GM19351 (cell line): ENCODE results near the gene KRT82.

Experiments
- ATAC-seq: cut with Tn5 transposase; IDR thresholded peaks from one replicate; pipeline ENCODE4 v1.9.1; 2021; ENCODE audit warnings: mild to moderate bottlenecking, moderate library complexity; ENCODE audit not compliant: unreplicated experiment

The KRT82 gene

DNA sequence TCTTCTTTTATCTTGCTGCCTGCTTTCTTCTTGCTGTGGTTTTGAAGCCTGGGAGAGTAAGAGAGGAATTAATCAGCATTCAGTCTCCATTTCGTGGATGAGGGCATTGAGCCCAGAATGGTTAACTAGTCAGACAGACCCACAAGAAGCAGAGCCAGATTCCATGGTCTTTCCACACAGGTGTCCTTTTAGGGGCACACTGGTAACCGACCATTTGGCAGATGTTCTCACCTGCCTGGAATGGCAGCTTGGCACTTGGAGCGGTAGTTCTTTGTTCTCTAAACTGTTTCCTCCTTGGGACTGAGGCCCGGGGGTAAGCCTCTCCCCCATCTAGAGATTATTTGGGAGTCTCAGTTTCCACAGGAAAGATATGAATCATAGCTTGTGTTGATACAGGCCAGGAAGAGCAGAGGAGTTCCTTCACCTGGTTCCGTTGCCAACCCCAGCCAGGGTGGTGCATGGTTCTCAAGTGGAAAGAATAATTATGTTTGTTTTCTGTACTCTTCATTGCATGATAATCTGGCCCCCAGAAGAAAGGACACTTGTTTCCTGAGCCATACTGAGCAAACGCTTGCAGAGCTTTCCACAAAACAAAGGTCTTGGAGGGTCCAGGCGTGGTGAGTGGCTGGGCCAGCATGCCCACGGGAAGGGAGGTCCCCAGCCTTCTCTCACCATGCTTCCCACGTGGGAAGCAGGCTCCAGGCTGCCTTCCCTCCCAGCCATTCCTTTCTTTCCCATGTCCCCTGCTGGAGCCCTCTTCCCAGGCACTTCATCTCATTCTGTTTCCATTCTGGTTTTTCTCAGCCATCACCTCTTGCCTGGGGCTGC is 30.1 kb upstream of the KRT82 start:
- ATAC-seq, result no peak

DNA sequence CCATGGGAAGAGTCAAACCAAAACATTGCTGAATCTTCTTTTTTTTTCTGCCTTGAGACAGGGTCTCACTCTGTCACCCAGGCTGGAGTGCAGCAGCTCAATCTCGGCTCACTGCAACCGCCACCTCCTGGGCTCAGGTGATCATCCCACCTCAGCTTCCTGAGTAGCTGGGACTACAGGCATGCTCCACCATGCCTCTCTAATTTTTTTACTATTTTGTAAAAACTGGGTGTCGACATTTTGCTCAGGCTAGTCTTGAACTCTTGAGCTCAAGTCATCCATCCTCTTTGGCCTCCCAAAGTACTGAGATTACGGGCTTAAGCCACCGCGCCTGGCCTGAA is 29.5 kb upstream of the KRT82 start:
- no peak for ATAC-seq

DNA sequence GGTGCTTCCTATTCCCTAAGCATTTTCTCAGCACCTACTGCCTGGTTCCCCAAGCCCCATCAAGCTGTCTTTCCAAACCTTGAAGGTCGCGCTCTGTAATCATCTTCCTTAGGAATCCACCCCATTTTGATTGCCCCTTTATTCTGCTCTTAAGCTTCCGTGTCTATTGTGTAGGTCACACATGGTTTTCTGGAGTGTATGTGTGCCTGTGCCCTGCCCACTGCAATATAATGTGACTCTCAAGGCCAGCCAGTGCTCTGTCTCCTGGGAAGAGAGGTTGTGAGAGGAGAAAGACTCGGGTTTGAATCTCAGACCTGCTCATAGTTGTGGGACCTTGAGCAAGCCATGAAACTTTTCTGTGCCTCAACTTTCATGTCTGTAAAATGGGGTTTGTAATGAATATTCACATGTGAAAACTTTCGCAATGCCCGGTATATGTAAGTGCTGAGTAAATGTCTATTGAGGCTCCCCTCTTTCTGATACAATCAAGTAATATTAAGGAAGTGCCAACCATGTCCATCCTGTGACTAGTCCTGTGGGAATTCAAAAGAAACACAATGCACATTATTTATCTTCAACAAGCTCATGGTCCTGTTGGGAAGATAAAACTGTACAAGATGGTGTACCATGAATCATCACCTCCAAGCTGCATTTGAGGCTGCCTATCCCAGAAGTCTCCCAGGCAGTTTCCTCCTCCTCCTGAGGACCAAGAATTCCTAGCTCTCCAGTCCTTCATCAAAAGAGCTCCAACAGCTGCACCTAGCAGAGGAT is 28.8 kb upstream of the KRT82 start:
- ATAC-seq, result no peak

DNA sequence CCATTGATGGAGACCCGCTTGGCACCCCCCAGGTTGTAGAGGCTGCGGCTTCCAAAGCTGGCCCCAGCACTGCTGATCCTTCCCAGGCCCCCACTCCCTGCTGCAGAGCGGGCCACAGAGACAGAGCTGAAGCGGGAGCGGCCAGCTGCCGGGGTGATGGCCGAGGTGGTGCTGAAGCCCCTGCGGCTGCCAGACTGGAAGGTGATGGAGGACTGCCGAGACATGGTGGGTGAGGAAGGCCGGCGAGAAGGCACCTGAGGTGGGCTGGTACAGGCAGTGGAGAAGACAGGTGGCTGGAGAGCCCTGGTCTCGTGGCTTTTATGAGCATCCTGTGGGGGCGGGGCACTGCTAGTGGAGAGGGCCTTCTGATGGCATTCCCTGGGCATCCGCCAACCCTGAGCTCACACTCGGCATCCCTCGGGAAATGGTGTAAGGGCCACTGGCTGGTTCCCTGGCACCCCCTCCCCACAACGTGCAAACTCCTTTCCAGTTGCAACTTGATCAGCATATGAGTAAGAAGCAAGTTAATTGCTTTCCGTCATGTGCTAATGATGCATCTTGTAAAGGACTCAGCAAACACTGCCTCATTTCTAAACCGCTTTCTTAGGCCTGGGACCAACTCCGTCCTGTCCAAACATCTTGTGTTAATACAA is 28.1 kb upstream of the KRT82 start, which contains the start of gene KRT75:
Gene KRT75 (minus strand): TSS at position 291 of the 653 bp plus-strand sequence. CDS start 67 bp downstream, at position 224.
- ATAC-seq, result no peak

DNA sequence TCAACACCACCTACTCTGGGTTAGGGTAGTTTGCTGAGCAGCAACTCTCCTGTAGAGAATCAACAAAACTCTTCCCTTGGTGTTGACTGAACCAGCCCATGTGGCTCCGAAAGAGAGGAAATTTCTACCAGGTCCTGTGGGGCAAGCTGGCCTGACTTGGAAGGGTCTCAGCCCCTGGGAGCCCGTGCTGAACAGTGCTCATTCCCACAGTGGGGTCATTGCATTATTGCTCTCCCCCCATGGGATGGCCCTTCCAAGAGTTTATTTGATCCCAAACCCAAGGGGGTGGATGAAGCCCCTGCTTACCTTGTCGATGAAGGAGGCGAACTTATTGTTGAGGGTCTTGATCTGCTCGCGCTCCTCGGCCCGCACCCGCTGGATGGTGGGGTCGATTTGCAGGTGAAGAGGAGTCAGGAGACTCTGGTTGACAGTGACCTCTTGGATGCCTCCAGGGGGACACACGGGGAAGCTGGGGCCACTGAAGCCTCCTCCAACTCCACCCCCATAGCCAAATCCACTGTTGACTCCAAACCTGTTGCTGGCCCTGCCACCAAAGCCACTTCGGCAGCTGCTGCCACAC is 27.5 kb upstream of the KRT82 start:
- no peak for ATAC-seq

DNA sequence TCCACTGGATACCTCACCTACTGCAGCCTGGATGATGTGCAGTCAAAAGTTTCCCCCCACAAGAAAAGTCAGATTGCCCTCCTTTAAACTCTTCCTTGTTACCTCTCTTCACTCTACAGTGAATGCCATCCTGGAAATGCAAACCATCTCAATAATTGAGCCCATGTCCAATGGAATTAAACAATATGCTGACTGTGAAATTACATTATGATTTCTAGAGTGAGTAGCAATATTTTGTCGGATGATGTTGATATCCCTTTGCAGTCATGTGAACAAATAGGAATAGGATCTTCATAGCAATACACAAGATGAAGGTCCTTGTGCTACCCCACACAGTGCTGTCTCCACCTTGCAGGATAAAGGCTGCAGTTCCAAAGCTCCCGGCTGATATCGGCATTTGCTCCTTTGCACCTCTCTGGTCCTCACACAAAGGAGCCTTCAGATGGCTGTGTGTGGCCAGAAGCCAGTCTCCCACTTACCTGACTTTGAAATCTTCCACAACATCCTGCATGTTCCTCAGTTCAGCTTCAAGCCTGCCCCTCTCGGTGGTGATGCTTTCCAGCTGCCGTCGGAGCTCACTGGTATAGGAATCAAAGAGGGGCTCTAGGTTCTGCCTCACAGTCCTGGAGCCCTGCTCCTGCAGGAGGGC is 26.5 kb upstream of the KRT82 start:
- no peak for ATAC-seq

DNA sequence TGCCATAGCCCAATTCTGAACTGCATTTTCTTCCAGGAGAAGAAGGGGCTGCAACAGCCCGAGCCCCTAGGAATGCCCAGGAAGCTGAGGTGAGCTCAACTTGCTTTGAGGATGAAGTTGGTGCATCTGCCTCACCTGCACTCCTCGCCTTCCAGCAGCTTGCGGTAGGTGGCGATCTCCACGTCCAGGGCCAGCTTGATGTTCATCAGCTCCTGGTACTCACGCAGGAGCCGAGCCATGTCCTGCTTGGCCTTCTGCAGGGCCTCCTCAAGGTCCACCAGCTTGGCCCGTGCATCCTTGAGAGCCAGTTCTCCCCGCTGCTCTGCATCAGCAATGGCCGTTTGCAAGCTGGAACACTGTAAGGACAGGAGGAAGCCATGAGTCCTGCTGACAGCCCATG is 22.0 kb upstream of the KRT82 start:
- no peak for ATAC-seq

DNA sequence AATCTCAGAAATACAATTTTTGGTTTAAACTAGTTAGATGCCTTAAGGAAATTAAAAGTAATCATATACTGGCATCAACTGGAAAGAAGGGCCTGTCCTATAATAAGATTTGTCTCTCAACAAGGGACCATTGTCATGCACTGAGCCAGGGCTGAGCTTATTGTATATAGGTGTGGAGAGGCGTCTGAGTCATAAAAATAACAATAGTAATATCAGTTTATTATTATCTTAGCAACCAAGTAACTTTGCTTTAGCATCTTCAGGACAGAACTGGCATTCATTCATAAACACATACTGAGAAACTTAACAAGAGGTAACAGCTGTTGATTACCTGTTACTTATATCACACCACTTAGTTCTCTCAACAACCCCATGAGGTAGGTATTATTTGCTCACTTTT is 20.9 kb upstream of the KRT82 start:
- no peak for ATAC-seq

DNA sequence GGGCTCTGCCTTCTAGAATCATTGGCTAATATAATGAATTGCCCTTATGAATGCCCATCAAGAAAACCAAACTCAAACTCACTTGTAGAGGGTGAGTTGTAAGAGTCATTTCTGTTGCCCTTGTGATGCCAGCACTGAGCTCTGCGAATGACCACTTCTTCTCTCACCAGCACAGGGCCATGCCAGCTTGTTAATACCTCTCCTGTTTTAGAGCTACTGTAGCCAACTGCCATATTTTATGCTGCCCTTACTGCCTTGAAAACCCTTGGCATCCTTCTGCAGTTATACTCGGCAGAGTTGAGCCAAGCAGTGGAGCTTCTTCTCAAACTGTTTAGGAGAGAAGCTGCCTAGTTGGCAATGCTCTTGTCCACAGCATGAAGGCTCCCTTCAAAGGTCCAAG is 19.9 kb upstream of the KRT82 start:
- no peak for ATAC-seq

DNA sequence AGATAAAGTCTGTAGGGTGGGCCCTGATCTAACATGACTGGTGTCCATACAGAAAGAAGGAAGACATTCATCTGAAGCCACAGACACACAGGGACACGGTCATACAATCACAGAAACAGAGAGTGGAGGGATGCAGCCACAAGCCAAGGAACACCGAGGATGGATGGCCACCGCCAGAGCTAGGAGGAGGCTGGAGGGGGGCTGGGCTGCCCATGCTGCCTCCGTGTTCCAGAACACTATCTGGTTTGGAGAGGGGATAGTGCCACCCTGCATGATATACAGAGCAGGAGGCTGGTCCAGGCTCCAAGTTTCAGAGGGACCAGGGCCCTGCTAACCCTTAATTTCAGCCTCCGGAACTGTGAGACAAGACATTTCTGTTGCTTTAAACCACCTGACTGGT is 19.3 kb upstream of the KRT82 start:
- no peak for ATAC-seq

DNA sequence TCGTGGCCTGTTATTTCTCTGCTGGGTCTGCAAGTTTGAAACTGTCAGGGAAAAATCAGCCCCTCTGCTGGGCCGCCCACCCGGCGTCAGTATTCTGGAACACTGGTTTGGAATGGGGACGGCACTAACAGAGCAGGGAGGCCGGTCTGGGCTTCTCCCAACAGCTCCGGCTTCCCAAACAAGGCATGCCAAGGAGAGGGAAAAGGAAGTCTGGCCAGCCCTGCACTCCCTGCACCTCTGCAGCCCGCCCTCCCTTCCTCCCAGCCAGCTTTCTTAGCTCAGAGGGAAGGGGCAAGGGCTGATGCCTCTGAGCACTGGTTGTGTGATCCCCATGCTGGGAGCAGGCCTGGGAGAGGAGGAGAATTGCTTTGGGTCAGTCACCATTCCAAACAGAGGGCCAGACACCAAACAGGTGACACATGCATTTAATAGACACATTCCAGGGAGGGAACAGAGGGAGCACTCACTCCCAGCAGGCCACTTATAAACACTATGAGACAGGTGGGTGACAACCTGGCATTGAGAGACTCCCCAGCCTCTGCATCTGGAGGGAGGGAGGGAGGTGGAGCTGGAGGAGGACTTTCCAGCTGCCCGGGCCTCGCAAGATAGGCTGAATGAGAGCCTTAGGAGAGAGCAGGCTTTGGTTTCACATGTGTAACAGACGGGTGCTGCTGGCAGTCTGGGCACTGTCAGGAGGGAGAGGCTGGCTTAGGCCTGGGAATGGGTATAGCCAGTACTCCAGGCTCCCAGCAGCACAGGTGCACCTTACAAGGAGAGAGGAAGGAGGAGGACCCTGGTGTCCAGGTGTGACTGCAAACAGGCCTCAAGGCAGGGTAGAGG is 17.7 kb upstream of the KRT82 start:
- ATAC-seq, result no peak

DNA sequence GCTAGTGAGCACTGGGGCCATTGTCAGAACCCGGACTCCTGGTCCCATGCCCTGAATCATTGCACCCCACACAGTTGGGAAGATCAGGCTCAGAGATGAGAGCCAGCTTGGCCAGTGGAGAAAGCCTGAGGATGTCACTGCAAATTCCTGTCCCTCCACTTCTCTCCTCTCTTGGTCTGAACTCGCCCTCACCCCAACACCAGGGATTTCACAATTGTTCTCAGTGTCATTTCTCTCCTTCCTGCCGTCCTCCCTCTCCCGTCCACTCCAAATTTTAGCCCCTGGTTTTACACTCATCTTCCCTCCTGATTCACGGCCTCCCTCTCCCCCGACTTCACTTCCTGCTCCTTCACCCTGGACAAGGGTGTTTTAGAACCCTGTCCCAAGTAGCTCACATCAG is 16.9 kb upstream of the KRT82 start:
- ATAC-seq, result no peak

DNA sequence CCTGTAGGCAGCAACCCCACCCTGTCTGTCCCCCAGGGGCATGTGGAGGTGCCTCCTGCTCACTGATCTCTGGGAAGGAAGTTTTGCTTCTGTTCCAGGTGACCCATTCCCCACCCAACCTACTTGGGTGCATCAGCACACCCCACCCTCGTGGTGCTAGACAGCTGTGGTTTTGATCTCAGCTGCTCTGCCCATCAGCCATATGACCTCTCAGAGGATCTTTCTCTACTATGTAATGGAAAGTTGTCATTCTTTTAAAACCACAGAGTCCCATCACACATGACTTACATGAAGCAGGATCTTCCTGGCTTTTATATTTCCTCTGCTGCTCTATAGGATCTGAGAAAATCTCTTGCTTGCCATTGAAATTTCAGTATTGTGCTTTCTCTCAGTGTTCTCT is 13.5 kb upstream of the KRT82 start:
- no peak for ATAC-seq

DNA sequence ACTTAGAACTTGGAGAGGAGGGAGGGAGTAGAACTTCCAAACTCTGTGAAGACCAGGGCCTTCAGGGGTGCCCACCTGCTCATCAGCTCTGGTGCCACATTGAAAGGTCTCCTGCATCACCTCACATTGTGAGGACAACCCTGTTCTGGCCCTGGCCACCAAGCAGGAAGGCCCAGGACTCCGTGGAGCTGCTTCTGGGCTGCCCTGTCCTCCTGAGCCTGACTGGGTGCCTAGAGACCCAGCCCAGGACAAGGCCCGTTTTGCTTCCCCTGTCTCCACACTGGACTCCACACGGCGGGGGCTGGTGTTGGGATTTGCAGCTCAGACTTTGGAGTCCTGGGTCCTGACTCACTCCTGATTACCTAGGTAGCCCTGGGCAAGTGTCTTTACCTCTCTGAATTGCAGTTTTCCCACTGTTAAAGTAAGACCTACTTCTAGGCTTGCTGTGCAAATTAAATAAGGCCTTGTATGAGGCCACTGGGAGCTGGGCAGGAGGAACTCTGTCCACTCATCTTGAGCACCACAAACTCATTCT is 12.5 kb upstream of the KRT82 start:
- ATAC-seq, result no peak

DNA sequence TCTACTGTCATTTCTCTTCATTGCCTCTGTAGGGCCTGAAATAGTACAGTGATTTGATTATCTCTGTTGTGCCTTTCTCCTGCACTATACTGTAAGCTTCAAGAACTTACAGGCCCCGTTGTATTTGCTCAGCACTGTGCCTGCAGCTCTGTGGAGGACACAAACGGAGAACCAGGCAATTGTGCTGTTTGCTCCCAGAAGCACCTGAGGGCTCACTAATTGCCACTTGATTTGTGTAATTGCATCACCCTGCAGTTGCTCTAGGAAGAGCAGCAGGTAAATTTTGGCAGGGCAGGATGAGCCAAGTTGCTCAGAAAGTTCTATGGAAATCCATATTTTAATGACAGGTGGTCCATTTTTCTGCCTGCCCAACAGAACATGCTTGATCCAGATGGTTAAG is 11.6 kb upstream of the KRT82 start:
- ATAC-seq, result no peak

DNA sequence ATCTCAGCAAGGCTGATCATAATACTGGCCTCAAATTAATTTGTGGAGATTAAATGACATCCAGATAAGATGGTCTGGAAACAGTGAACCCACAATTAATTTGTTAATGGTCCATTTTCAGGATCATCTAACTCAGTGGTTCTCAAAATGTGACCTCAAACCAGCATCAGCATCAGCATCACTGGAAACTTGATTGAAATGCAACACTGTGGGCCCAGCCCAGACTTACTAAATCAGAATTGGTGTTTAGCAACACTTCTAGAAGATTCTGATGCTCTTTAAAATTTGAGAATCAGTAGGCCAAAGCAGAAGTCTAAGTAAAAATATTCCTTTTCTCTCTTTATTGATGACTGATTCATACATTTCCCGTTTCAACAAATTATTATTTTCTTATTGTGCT is 10.7 kb upstream of the KRT82 start:
- no peak for ATAC-seq

DNA sequence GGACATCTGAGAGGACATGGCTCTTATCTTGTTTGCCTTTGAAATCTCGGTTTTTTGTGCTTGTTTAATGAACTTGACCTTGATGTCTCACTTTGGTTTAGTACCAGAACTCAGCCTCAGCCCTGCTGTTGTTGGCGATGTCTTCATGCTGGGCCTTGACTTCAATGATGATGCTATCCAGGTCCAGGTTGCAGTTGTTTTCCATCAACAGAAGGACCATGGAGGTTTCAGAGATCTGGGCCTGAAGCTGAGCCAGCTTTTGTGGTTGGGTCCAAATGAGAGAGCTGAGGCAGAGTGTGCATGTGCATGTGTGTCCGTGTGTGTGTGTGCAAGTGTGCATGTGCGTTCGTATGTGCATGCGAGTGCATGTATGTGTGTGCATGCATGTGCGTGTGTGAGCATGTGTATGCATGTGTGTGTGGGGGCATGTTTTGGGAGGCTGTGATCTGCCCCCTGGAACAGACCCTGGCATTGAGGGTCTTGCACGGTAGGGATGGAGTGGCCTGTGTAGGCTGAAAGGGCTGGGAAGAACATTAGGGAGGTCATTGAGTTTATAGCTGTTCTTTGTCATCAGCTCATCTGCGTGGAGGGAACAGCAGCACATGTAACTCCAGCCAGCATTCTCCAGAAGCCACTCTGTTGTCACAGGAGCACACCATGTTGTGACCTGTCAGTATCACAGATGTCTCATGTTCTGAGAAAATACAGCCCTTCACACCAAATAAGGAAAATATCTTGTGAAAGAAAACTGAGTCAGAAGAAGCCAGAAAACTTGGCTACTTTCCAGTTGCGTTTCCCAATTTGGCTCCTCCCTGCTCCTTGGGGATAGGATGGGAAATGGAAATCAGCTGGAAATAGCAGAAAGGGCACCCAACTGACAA is 10.0 kb upstream of the KRT82 start:
- ATAC-seq, result no peak

DNA sequence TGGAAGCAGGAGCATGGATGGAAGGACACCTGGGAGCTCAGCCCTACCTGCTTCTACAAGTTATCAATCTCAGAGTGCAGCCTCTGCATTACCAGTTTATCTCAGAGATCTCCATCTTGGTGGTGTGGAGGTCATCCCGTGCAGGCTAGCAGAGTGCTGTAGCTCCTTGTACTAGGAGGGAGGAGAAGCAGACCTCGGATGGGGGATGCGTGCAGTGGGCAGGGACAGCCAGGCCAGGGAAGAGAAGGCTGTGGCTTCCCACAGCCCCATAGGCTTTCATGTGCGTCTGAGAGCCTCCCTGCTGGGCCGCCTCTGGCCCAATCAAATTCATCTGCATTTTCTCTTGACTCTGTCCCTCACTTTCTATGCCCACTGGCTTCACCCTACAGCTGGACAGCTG is 8.8 kb upstream of the KRT82 start:
- ATAC-seq, result no peak

DNA sequence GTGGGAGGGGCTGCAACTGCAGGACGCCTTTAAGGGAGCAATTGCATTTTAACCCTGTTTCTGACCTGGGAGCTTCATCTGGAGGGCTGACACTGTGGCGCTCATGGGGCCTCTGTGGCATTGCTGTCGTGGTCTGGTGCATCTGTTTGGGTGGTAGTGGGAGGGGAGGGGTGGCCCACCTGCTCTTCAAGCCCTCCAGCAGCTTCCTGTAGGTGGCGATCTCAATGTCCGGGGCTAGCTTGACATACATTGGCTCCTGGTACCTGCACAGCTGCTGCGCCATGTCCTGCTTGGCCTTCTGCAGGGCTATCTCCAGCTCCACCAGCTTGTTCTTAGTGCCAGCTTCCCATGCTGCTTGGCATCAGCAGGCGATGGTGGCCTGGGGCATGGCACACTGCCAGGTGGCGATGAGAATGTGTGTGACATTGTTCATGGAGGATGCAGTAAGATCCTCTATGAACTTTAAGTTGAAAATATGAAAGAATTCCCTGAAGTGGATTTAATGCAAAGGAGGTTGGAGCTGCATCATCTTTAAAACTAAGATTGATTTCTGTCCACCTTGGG is 7.7 kb upstream of the KRT82 start:
- ATAC-seq, result no peak
